AML-193 (cell line): ENCODE data around the gene EXOC4.

Experiments
- DNase-seq, 2 experiments: peaks; one replicate each; lab custom pipeline; 2025; lab: John Stamatoyannopoulos, UW

The EXOC4 gene

DNA sequence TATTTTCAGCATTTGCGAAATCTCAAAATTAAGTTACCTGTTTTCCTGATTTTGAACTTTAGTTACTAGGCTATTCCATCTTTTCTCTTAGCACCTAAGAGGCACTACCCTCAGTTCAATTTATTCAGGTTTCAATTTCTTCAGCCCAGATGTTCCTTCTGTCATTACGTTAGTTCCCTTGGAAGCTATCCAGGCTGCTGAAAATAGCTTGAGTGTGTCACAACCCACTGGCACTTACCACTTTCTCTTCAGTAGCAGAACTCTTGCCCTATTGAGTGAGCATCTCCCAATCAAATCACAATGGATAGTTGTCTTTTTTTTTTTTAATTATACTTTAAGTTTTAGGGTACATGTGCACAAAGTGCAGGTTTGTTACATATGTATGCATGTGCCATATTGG lies 541.6 kb downstream of the EXOC4 start:
- no peak for DNase-seq

DNA sequence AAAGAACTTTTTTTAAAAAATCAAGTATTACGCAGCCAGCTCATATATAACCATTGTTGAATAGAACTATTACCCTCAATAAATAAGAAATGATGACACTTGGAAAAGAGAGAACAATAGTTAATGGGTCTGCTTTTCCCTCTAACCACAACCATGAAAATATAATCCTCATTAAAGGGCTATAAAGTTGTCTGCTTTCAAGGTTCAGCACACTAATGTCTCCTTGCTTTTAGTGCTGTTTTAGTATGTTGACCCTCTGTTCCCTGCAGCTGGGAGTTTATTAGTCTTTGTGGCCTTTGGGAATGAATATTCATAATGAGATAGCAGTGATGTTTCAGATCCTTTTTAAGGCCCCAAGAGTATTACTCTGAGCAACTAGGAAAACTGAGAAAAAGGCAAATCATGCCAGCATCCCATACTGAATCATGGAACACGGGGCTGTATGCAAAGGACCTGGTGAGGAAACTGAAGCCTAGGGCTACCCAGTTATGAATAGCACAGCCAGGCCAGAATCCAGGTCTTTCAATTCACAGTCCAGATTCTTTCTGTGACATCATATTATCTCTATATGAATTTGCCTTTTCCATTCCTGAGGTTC lies 542.3 kb downstream of the EXOC4 start:
- DNase-seq, result no peak

DNA sequence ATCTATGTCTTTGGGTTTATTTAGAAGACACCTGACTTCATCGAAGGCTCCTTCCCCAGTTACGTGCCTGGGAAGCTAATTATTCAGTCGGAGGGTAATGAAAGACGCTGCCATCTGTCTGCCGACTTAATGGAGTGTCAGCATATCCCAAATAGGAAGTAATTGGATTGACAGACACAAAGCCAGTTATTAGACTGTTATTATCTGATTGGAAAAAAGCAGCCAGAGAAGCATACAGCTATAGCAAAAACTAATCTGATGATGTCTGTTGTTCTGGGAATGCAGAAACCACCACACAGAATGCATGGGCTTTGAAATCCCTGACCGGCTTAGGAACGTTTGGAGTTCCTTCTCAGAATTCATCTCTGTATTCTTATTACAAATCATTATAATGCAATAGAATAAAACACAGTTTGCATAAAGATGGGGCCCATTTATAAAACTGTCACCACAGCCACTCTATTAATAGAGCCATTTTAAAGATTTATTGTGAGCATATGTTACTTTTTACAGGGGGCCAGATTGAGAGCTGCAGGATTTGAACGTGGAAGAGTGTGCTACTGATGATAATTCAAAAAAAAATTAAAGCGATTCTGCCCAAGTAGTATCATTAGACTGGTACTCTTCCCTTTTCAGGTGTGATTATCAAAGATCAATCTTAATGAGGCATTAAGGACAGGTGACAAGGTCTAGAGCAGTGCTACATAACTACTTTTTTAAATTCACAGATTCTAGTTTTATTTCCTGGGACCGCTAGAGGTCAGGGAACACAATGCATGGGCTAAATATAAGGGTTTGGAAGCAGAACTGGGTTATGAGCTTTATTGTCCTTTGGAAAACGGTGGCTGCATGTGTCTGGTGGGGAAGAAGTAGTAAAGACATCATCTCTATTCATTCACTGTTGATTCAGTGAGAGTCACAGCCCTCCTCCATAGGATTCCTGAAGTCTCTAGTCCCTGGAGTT lies 544.2 kb downstream of the EXOC4 start:
- no peak for DNase-seq

DNA sequence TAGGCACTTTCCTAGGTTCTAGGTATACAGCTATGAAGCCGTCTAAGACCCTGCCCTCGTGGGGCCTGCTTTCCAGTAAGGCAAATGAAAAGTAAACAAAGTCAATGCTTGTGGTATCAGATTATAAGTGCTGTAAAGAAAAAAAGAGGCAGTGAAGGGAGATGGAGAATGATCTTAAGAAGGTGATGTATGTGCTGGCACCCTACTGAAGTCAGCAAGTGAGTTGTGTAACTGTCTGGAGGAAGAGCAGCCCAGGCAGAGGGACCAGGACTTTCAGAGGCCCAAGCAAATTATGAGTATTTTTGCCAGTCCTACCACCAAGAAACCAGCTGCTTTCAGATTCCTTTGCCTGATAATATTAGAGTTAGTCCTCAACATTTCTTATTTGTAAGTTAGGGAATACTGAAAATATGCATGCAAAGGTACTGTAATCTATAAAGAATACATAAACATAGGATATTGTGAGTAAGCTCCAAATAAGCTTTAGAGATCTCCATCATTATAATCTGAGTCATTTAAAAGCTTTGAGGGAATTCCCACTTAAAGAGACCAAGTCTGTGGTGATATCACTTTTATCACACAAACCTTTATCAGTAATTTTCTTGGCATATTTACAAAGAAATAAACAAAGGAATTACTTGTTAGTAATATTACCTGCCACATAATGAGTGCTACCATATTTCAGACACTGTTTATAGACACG lies 545.1 kb downstream of the EXOC4 start:
- no peak for DNase-seq

DNA sequence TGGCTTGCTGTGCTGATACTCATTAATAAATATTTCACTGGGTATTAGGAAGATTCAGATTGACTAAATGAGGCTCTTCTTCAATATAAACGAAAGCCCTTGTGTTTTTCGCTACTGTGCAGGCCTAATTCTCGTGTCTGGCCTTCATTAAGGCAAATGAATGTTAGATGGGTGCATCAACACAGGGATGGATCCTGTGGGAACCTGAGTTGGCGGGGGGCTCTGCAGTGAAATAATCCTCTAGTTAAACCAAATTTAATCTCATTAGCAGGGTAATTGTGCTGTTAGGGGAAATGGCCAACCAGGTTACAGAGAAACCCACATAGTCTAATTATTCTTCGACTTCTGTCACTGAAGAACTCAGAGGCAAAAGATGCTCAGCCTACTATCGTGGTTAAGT lies 548.5 kb downstream of the EXOC4 start:
- DNase-seq, result no peak

DNA sequence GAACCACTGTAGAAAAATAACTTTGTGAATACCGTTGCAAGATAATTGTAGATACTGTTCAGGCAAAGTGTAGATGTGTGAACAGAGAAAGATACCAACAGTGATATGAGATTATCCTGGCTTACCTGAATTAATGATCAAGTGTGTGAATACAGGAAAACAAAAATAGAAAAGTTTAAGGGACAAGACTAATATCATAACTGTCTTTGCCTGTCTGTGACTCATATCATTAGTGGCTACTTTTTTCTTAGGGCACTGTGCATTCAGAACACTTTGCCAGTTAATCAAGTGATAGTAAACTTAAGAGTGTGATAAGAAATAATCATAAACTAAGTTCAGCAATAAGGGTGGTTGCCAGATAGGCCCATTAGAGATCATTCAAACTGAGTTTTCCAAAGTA lies 551.2 kb downstream of the EXOC4 start:
- DNase-seq, result no peak

DNA sequence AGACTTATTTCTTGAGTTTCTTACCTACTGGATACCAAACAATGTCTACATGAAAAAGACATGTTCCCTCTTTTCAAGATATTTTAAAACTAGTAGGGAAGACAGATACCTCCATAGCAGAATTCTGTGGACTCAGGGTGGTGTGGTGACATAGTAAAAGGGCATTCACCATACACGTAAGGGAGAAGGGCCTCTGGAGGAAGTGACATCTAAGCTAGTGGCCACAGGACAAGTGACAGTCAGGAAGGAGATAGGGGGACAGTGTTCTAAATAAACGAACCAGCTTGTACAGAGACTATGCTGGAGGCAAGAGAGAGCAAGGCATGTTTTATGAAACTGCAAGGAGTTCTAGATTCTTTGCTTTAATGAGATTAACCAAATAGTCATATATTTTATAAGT lies 552.5 kb downstream of the EXOC4 start:
- no peak for DNase-seq

DNA sequence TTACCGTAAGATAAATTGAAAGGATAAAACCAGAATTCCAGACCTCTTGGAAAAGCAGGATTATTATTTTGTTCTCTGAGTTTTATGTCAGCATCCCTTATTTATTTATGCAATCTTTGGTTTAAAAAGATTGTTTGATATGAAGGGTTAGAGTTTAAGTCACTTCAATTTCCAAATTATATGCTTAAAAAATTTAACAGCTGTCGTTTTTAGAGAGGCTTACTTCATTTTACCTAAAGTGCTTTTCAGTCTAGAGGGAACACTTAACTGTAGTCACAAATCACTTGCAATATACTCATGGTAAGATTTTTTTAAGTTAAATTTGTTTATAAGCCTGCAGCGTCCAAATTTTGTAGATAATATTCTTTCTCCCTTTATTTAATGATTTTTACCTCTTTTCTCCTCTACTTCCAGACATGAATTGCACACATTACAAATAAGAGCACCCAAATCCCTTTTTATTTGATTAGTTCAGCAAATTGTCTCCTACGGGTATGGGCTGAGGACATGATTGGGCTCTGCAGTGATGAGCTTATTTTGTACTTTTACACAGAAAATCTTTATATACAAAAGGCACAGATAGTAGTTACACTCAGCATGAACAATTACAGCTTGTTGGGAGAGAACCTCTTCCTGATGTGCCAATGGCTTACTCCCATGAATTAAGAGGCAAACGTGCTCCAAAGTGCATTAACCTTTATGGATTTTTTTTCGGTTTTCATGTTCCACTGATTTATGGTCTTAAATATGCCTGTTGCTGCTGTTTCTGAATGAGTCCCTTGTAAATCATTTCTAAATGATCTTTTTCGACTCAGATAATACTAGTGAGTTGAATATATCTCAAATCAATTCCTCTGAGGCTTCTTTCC lies 555.0 kb downstream of the EXOC4 start:
- DNase-seq, result no peak

DNA sequence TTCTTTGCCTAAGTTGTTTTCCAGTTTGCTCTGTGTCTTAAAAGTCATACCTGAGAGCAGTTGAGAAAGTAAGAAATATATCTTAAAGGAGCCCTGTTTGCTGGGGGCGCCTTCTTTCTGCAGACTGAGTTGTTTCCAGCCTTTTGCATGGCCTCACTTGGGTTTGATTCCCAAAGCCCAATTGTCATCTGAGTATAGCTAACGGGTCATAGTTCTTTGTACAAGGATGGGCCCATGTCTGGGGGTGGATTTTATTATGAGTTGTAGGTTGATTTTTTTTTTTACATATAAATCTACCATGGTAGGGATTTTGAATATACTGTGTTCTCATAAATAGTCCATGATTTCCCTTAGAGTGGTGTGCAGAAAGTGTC lies 555.6 kb downstream of the EXOC4 start:
- no peak for DNase-seq

DNA sequence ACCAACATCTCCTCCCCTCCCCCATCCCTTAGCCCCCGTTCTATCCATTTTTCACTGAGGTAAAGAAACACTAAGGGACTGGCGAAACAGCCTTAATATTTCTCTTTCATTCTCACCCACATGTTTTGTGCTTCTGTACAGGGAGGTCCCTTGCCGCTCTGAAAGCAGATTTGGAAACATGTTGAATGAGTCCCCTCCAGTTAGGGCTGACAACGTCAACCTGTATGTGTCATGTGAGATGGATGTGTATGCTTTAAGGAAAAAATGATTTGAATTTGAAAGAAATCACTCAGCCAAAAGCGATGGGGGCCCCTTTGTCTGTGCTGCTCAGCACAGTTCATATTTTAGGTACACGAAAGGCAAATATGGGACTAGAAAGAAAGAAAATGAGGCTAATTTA lies 560.0 kb downstream of the EXOC4 start:
- DNase-seq, result no peak

DNA sequence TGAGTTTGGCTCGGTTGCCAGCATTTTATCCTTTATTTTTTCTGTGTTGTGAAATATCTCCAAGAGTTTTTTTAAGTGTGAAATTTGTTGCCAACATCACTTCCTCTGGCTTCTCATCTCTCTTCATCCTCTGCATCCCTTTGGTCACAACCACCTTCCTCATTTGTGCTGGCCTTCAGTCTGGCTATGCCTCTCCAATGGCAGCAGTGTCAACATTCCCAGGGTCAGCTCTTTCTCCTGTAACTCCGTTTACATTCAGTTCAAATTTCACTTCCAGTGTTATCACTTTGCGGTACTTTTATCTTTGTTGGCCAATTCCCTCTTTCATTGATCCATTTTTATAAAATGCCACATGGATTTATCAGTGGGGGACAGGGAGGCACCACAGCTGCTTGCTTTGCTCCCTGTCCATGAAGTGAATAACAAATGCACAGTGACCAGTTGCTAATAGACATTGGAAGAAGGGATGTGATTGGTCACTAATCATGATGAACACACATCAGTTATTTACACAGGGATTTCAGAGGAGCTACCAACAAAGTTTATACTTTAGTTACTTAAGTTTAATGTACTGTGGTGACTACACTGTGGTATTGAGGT lies 562.8 kb downstream of the EXOC4 start:
- DNase-seq, result no peak

DNA sequence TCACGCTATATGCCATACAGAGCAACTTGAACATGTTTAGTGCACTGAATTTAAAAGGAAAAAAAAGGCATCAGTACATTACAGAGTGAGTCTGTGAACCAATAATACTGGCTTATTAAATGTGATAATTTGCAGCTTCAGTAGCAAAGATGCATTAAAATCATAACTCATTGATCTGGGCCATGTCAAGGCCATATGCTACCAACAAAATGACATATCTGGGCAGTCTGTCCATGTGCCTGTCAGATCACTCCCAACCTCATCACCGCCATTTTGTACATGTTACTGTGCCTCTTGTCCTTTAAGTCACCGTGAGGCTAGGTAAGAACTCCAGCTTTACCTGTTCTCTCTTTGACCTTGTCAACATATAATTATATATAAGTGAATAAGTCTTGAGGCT lies 566.8 kb downstream of the EXOC4 start:
- no peak for DNase-seq

DNA sequence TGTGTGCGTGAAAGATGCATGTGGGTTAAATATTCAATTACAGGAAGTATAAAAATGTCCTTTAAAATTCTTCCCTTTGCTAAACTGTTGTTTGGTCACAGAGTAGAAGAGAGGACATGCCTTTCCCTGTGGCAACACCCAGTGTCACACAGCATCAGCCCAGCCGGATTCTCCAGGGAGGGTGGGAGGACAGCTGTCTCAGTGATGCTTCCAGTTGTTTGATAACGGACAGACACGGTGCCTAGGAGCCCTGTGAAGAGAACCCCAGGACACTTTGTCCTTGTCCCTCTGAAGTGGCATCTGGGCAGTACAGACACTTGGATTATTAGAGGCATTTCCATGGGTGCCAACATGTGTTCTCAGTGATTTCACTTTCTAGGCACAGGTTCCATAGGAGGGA lies 567.7 kb downstream of the EXOC4 start:
- no peak for DNase-seq

DNA sequence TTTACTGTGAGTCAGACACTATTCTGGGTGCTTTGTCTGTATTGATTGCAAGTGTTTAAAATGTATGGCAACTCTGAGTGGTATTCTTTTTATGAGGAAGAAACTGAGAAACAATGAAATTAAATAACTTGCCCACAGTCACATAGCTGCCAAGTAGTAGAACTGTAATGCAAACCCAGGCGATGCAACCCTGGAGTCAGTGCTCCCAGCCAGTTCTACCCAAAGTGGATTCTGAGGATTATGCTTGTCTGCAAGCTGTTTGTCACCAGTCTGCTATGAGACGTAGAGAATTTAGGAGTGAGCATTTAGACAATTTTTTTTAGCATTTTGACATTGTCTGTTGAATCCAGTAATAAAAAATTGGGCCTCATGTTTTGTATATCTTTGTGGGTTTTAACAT lies 568.3 kb downstream of the EXOC4 start:
- no peak for DNase-seq

DNA sequence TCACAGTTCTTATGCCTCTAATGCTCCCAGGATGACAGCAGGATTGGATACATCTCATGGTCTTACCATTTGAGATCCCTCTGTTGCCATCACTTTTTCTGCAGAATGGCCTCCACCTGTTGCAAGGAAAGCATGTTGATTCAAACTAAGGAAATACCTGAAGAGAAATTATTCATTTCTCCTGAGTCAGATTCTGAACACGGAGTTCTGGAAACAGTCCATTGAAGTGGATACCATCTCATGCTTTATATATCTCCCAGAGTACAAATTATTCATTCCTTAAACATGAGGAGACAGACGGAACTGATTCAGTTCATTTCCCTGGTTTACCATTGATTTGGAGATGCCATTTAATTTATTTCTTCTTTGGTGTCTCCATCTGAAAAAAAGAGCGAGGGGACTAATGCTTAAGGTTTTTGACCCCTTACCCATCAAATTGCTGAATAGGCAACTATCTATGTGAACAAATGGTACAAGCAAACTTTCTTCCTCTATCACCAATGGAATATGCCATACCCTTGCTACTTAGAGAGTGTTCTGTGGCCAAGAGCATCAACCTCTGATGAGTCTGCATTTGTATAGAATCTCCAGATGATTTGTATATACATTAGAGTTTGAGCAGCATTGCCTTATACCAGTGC lies 569.2 kb downstream of the EXOC4 start:
- DNase-seq, result no peak

DNA sequence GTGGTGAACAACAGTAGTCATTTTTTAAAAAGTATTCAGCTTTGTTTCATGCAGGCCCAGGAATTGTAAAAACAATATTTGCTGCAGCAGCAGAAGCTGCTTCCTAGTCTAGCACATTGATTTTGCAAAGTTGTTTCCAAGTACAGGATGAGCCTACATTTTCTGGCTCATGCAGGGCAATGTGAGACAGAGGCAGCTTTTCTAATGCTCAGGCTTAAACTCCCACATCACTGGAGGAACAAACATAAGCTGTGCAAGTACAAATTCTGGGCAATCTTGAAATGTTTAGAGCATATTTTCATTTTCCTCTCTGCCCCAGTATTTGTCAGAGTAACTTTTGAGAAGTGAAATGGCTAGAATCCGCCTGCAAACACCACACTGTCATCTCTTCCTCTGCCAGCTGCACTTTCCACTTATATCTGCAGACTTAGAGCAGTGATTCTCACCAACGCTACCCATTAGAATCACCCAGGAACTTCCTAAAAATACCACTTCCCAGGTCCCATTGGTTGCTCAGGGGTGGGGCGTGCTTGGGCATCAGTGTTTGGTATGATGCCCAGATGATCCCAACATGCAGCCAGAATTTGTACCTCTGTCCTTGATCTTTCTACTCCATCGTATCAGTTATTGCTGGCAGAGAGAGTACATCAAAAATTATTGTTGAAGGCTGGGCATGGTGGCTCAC lies 570.1 kb downstream of the EXOC4 start:
- no peak for DNase-seq

DNA sequence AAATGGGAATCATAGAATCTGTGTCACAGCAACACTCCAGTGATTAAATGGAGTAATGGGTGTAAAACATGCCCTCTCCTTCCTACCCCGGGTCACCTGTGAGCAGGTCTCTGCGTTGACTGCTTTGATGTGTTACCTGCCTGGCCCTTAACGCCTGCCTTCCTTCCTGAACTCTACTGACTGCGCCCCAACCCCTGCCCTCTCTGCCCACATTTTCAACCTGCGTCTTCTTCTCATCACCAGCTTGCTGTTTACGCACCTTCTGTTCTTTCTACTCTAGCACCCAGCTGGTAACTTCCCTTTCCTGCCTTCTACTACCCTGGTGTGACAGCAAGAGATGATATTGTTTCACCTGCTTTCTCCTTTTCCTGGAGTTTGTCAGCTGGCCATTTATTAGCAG lies 571.3 kb downstream of the EXOC4 start:
- no peak for DNase-seq

DNA sequence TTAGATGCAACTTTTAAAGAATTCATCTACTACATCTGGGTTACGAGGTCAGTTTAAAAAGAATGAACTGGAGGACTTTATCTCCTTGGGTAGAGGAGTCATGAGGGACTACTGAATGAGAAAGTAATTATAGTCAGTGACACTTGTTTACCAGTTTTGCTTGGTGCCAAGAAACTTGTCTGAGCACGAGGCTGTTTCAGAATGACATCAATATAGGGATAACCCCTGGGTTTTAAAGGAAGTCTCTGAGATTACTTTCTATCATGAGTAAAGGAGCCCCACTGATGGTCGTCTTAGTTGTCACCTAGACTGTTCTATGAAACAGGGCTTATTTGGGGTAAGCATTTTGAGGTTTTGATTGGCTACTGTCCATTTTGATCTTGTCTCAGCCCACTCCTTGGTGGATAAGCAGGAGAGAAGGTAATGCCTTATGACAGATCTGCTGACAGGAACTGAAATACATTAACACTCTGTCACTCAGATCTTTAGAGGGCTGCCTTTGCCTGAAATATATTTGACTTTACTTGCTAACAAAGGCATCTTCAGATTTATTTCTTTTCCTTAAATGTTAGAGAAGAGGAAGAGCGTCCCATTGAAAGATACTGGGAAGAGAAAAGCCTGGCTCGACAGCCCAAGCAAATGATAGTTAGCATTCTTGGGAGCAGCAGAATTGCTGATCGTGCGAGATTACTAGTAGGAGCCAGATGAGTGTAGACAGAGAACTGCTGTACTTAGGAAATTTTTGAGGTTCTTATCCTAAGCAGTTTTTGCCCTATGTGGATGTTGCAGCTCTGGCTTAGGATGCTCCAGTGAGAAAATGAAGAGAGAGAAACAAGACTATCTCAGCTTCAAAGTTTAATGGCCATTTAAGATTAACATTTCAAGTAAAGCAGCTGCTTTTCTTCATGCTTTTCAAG lies 575.1 kb downstream of the EXOC4 start:
- DNase-seq, result no peak

DNA sequence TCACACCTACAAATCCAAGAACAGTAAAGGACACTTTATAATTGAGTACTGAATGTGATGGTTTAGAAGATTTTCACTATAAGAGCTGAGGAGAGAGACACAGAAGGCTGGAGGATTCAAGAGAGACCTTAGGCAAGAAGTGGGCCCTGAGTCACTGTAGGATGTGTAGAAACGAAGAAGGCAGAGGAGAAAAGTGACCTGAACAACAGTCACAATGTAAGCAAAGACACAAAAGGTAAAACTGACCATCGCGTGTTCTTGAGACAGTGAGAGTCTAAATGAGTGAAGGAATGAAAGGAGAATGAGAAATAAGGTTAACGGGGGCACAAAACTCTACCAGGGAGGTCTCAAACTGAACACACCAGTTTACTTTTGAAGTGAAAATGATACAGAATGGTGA lies 576.0 kb downstream of the EXOC4 start:
- DNase-seq, result no peak
